HEK293T (cell line): ENCODE measurements around the gene BRAT1.

Source experiments
- CTCF ChIA-PET: fragments of 350-600 bp; formaldehyde crosslinking; extraction: SDS; loops from one replicate; lab custom pipeline; 2021; ENCODE audit warnings: antibody characterized with exemption, inconsistent platforms; lab: Yijun Ruan, JAX
- POLR2A ChIA-PET: fragments of 350-600 bp; formaldehyde crosslinking; extraction: SDS; loops from one replicate; lab custom pipeline; 2020; ENCODE audit warnings: antibody characterized with exemption, inconsistent platforms; lab: Yijun Ruan, JAX
- DNase-seq: peaks from one replicate; pipeline ENCODE4 v3.0.0; 2012; ENCODE audit warnings: mixed read lengths; ENCODE audit errors: extremely low spot score
- ARNT ChIP-seq: fragments of 450-650 bp; IDR thresholded peaks from 2 replicates; pipeline ENCODE4 v1.6.1; 2017; ENCODE audit warnings: mild to moderate bottlenecking
- BHLHE40 ChIP-seq: fragments of 450-650 bp; IDR thresholded peaks from 2 replicates; pipeline ENCODE4 v1.6.1; 2016; ENCODE audit warnings: mild to moderate bottlenecking, moderate library complexity, borderline replicate concordance
- CTBP1 ChIP-seq: fragments of 450-650 bp; IDR thresholded peaks from 2 replicates; pipeline ENCODE4 v1.6.1; 2016; ENCODE audit warnings: borderline replicate concordance
- ELF4 ChIP-seq: fragments of 450-650 bp; IDR thresholded peaks from 2 replicates; pipeline ENCODE4 v1.6.1; 2017; ENCODE audit warnings: antibody characterized with exemption
- FOXA1 ChIP-seq: fragments of 450-650 bp; IDR thresholded peaks from 2 replicates; pipeline ENCODE4 v1.6.1; 2016; ENCODE audit warnings: mild to moderate bottlenecking
- FOXK2 ChIP-seq: fragments of 450-650 bp; IDR thresholded peaks from 2 replicates; pipeline ENCODE4 v1.6.1; 2016; ENCODE audit warnings: mild to moderate bottlenecking
- FOXM1 ChIP-seq: fragments of 450-650 bp; IDR thresholded peaks from 2 replicates; pipeline ENCODE4 v1.6.1; 2017; ENCODE audit warnings: mild to moderate bottlenecking, borderline replicate concordance
- HDGF ChIP-seq: fragments of 450-650 bp; IDR thresholded peaks from 2 replicates; pipeline ENCODE4 v1.6.1; 2017; ENCODE audit warnings: antibody characterized with exemption, borderline replicate concordance
- L3MBTL2 ChIP-seq: fragments of 450-650 bp; conservative IDR thresholded peaks from 2 replicates; pipeline ENCODE4 v1.6.1; 2016; ENCODE audit warnings: mild to moderate bottlenecking
- LEF1 ChIP-seq: fragments of 450-650 bp; IDR thresholded peaks from 2 replicates; pipeline ENCODE4 v1.6.1; 2017; ENCODE audit warnings: mild to moderate bottlenecking, borderline replicate concordance
- NFRKB ChIP-seq: fragments of 450-650 bp; IDR thresholded peaks from 2 replicates; pipeline ENCODE4 v1.6.1; 2016; ENCODE audit warnings: mild to moderate bottlenecking, moderate library complexity
- SP1 ChIP-seq: fragments of 450-650 bp; IDR thresholded peaks from 2 replicates; pipeline ENCODE4 v1.6.1; 2017
- SUZ12 ChIP-seq: fragments of 450-650 bp; IDR thresholded peaks from 2 replicates; pipeline ENCODE4 v1.6.1; 2016; ENCODE audit warnings: mild to moderate bottlenecking
- TARDBP ChIP-seq: fragments of 450-650 bp; IDR thresholded peaks from 2 replicates; pipeline ENCODE4 v1.6.1; 2016
- ZNF384 ChIP-seq: fragments of 450-650 bp; IDR thresholded peaks from 2 replicates; pipeline ENCODE4 v1.6.1; 2016
- TF ChIP-seq, protein P1 (sequence below): fragments of 450-650 bp; IDR thresholded peaks from 2 replicates; pipeline ENCODE4 v1.6.1; 2016

The BRAT1 gene

GRCh38 chr7:2571409-2571808 is 16.1 kb upstream of the BRAT1 start:
- POLR2A ChIA-PET = no interaction called here

DNA sequence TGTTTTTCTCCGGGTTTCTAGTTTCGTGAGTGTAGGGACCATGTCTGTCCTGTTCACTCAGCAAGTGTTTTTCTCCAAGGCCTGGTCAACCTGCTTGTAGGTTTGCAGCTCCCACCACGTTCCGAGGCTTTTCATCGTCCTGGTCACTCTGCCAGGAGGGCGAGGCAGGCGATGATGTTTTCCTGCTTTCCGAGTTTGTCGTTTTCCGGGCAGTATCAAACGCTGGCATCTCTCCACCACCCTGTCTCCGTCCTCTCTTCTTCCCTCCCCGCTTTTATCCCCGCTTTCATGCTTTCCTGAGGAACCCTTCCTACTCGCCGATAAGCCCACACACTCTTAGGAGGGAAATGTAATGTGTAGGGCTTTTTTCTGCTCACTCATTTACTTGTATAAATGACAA is 14.7 kb upstream of the BRAT1 start:
- ChIA-PET CTCF (no interaction called here), POLR2A (no interaction called here)
- TF ChIP-seq FOXK2 (no peak), NFRKB (no peak), SP1 (no peak), HDGF (no peak), BHLHE40 (no peak), TARDBP (no peak), L3MBTL2 (no peak), SUZ12 (no peak), ARNT (no peak), ZNF384 (no peak), CTBP1 (no peak), LEF1 (no peak), FOXM1 (no peak), ELF4 (no peak), FOXA1 (no peak)
- TF ChIP-seq, protein P1, sequence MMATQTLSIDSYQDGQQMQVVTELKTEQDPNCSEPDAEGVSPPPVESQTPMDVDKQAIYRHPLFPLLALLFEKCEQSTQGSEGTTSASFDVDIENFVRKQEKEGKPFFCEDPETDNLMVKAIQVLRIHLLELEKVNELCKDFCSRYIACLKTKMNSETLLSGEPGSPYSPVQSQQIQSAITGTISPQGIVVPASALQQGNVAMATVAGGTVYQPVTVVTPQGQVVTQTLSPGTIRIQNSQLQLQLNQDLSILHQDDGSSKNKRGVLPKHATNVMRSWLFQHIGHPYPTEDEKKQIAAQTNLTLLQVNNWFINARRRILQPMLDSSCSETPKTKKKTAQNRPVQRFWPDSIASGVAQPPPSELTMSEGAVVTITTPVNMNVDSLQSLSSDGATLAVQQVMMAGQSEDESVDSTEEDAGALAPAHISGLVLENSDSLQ = no peak
- no peak for DNase-seq

More at GRCh38 chr7:2571409-2571808, 16.1 kb upstream of the BRAT1 start:
- no peak for TF ChIP-seq LEF1
- no peak for TF ChIP-seq NFRKB
- no peak for TF ChIP-seq SUZ12
- no peak for TF ChIP-seq TARDBP
- TF ChIP-seq HDGF = no peak
- TF ChIP-seq L3MBTL2 = no peak
- TF ChIP-seq ARNT = no peak
- TF ChIP-seq SP1 = no peak
- TF ChIP-seq FOXK2 = no peak
- TF ChIP-seq ELF4 = no peak
- TF ChIP-seq CTBP1 = no peak
- TF ChIP-seq, protein P1 = no peak
- no peak for TF ChIP-seq ZNF384
- TF ChIP-seq FOXA1 = no peak
- TF ChIP-seq FOXM1 = no peak
- no peak for TF ChIP-seq BHLHE40
- DNase-seq = no peak
- CTCF ChIA-PET = no interaction called here

DNA sequence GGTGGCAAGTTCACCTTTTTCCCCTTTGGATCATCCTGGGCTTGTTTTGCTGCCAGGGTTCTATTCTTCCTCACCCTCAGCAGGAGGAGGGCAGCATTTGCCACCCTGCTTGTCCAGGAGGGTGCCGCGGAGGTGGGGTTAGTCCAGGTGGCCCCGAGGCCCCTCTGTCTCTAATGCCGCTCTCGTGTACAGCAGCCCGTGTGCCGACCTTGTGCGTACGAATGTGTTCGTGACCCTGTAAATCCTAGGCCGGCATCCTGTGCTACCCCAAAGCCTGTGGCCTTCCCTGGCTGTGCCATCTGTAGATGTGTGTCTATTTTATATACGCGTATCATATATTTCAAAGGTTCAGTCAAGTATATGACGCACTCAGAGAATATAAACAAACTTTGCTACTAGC is 14.1 kb upstream of the BRAT1 start:
- DNase-seq = no peak
- POLR2A ChIA-PET = no interaction called here
- TF ChIP-seq SP1 (no peak), FOXK2 (no peak), ZNF384 (no peak), HDGF (no peak), CTBP1 (no peak), TARDBP (no peak), NFRKB (no peak), LEF1 (no peak), ARNT (no peak), SUZ12 (no peak), L3MBTL2 (no peak)
- TF ChIP-seq, protein P1 = no peak
- CTCF ChIA-PET = no interaction called here

- CTCF ChIA-PET = interaction anchor here (1.2 kb wide), 1 partner anchor 141 kb away, joined by 7 read pairs; no protein-coding TSS in a partner anchor
- no peak for DNase-seq
These were observed 13.3 kb upstream of the BRAT1 start for GRCh38 chr7:2568521-2569223.

DNA sequence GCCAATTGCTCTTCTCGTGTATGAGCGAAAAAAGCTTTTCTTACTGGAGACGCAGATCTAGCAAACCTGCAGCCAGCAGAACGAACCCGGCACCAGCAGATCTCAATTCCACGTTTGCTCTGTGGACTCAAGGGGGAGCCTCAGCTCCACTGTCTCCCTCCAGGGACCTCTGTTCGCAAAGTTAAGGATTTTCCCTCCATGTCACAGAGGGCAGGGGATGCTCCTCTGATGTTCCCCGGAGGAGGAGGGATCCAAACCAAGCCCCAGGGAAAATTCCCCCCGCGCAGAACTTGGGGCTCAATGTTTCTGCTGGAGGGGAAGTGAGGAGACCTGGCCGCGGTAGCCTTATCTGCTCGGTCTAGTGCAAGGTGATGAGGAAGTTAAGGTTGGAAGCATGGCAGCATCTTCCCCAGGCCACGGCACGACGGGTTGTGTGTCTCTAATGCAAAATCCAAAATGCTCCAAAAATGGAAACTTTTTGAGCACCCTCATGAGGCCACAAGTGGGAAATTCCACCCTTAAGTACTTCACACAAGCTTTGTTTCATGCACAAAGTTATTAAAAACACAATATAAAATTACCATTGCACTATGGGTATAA is 12.5 kb upstream of the BRAT1 start:
- ChIA-PET POLR2A (no interaction called here), CTCF (interaction anchor here (1.2 kb wide), 1 partner anchor 142 kb away, joined by 7 read pairs; no protein-coding TSS in a partner anchor)
- no peak for DNase-seq
- TF ChIP-seq SUZ12 = no peak
- no peak for TF ChIP-seq TARDBP
- no peak for TF ChIP-seq CTBP1
- no peak for TF ChIP-seq ELF4
- TF ChIP-seq, protein P1 = no peak
- no peak for TF ChIP-seq LEF1
- no peak for TF ChIP-seq BHLHE40
- no peak for TF ChIP-seq ARNT
- no peak for TF ChIP-seq FOXM1
- TF ChIP-seq HDGF = no peak
- no peak for TF ChIP-seq ZNF384
- TF ChIP-seq L3MBTL2 = no peak
- TF ChIP-seq NFRKB = no peak
- no peak for TF ChIP-seq FOXK2
- no peak for TF ChIP-seq FOXA1
- no peak for TF ChIP-seq SP1

More at GRCh38 chr7:2568521-2569223, 13.3 kb upstream of the BRAT1 start:
- TF ChIP-seq SUZ12 = no peak
- POLR2A ChIA-PET = no interaction called here
